GM12865 (cell line): ENCODE data around the gene GMCL2.

Experiments
- DNase-seq: peaks from one replicate; pipeline ENCODE4 v3.0.0; 2010; ENCODE audit warnings: low read depth
- H3K4me3 ChIP-seq: 2 replicates; pipeline ENCODE4 v1.5.1; 2011; ENCODE audit warnings: mild to moderate bottlenecking, low read depth, low read length, control low read depth
- CTCF ChIP-seq: IDR thresholded peaks from 2 replicates; pipeline ENCODE4 v1.5.1; 2011; ENCODE audit warnings: low read length, control low read depth, low read depth, inconsistent platforms; ENCODE audit not compliant: insufficient read depth; ENCODE audit errors: missing control alignments

Gene GMCL2

GRCh38 chr5:178143246-178143645 is 43.9 kb downstream of the GMCL2 start:
- no peak for TF ChIP-seq CTCF
- no peak overlapping the region for H3K4me3 ChIP-seq
- no peak for DNase-seq

- no peak for TF ChIP-seq CTCF
- DNase-seq = no peak
Measured at GRCh38 chr5:178142642-178143041, 44.5 kb downstream of the GMCL2 start.

DNA sequence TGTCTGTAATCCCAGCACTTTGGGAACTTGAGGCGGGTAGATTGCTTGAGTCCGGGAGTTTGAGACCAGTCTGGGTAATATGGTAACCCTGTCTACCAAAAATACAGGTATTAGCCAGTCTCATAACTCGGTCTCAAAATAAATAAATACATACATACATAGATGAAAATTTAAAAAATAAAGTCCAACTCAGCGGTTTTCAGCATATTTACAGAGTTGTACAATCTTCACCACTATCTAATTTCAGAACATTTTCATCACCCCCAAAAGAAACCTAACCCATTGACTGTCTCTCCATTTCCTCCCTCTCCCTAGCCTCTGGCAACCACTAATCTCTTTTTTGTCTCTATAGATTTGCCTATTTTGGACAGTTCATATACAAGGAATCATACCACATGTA is 45.6 kb downstream of the GMCL2 start:
- TF ChIP-seq CTCF = no peak
- DNase-seq = no peak
- no peak overlapping the region for H3K4me3 ChIP-seq

More at GRCh38 chr5:178142642-178143041, 44.5 kb downstream of the GMCL2 start:
- no peak overlapping the region for H3K4me3 ChIP-seq

DNA sequence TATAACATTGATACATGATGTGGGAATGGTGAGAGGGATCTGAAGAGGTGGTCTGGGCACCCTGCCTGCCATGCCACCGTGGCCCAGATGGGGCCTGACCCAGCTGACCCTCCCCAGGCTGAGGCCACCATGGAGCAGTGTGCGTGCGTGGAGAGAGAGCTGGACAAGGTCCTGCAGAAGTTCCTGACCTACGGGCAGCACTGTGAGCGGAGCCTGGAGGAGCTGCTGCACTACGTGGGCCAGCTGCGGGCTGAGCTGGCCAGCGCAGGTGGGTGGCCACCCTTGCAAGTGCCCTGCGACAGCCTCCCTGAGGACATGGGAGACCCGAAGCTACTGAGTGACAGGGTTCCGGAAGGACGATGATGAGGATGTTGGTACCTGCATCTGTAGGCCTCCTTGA is 49.2 kb downstream of the GMCL2 start:
- no peak for DNase-seq
- no peak overlapping the region for H3K4me3 ChIP-seq
- TF ChIP-seq CTCF = no peak

- DNase-seq = no peak
- TF ChIP-seq CTCF = no peak
- no peak overlapping the region for H3K4me3 ChIP-seq
Measured at GRCh38 chr5:178136990-178137389, 50.2 kb downstream of the GMCL2 start.
